OCI-LY3 (cell line): ENCODE measurements around the gene TRAPPC12.

Experiments
- EZH2phosphoT487 ChIP-seq: fragments of 200-600 bp; shearing (Covaris generic); IDR thresholded peaks from 2 replicates; pipeline ENCODE4 v1.6.1; 2018; ENCODE audit warnings: antibody characterized with exemption, mixed run types, low read depth
- TF ChIP-seq, protein P1 (sequence below): fragments of 200-600, 300-600 bp; sonication (generic); IDR thresholded peaks from 2 replicates; pipeline ENCODE4 v1.5.1; 2014; ENCODE audit warnings: antibody characterized with exemption, low read length, low read depth

DNA sequence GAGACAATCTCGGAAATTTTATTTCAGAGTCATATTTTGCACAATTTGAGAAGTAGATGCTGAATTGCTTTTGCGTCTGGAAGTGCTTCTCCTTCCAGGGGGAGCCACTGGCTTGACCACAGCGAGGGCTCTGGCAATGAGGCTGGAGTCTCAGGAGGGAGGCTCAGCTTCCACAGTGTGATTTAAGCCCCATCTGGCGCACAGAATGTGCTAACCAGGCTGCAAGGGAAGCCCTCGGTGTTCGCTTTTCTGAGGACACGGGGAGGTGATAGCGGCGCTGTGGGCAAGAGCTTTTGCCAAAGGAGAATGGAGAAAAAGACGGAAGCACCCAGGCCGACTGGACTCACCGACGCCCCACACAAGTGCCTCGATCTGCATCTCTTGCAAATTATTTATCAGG lies 87.5 kb downstream of the TRAPPC12 start:
- TF ChIP-seq, protein P1, sequence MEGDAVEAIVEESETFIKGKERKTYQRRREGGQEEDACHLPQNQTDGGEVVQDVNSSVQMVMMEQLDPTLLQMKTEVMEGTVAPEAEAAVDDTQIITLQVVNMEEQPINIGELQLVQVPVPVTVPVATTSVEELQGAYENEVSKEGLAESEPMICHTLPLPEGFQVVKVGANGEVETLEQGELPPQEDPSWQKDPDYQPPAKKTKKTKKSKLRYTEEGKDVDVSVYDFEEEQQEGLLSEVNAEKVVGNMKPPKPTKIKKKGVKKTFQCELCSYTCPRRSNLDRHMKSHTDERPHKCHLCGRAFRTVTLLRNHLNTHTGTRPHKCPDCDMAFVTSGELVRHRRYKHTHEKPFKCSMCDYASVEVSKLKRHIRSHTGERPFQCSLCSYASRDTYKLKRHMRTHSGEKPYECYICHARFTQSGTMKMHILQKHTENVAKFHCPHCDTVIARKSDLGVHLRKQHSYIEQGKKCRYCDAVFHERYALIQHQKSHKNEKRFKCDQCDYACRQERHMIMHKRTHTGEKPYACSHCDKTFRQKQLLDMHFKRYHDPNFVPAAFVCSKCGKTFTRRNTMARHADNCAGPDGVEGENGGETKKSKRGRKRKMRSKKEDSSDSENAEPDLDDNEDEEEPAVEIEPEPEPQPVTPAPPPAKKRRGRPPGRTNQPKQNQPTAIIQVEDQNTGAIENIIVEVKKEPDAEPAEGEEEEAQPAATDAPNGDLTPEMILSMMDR = no peak
- TF ChIP-seq EZH2phosphoT487 = no peak
